ENCODE data around the gene COMP. TPM values are rescaled to one million over a fixed set of nuclear protein-coding genes. Genes with fewer than 3 reads are reported as not detected.

Gene COMP
- total and polyA plus RNA-seq, 10 of the 15 experiments (the other 5 are each of a cell fraction or from before 2014, with no cell fraction given): 0.17 TPM; not detected in 9

DNA sequence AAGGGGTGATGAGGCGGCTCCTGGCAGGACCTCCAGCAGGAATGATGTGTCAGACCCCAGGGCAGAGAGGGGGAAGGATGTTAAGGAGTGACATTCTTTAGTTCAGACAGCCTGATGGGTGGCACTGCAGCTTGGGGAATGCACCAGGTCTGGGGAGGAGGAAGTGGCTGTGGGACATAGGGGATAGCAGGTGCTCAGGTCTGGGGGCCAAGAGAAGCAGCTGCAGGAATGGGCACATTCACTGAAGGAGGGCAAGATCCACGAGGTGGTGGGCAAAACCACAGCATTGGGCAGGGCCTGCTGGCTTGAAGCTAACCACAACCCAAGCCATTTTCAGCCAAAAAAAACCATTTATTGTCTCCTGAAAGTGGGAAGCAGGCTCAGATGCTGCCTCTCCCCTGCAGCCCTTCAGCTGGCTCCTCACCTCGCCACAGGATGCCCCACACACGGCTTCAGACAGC is 26.5 kb downstream of the COMP start (continued):
- TF ChIP-seq POLR2AphosphoS2 (IDR thresholded peaks at IDR 0.05; ENCODE audit: low read depth, low read length): no peak
- TF ChIP-seq ZNF207 (IDR thresholded peaks at IDR 0.05; ENCODE audit: borderline replicate concordance): no peak

DNA sequence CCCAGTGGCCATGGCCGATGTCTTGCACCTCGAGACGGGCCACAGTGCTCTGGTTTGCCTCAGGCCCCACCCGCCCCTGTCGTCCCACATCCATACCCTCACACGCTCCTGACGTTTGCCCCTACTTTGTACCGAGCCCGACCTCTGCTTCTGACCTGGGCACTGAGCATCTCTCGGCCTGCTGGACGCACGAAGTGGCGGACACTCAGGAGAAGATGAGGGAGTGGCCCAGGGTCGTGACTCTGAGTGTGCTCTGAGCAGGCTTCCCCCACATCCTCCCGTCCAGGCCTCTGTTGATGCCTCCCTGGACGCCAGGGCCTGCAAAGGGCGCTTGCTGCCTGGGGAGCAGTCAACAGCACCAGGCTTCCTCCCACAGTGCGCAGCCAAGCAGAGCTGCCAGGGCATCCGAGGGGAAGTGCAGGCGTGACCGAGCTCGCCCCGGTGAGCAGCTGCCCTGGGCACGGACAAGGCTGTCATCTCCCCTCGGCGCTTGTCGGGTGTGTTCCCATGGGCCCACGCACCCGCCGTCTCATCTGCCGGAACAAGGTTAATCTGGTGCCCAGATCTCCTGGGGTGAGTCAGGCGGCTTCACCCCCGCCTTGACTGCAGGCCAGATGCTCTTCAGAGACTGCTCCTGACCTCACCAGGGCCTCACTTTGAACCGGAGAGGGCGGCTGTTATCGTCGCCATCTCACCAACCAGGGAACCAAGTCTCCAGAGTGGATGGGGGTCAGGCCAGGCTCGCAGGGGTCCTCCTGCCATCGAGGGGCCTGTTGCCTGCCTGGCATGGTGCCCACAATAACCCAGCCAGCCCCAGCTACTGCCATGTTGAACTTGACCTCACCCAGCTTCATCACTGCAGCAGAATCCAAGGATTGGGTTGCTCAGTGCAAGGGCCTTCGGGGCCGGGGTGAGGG is 27.2 kb downstream of the COMP start:
- no peak for DNase-seq (ENCODE audit: low read depth, low spot score)
- intact Hi-C loops (cut with micrococcal nuclease; ENCODE audit: unreplicated experiment) (no loop called here), in situ Hi-C loops (cut with MboI) (no loop called here)
- ChIA-PET POLR2A (no interaction called here), SMC1A (ENCODE audit: uncharacterized antibody, unreplicated experiment) (no interaction called here), RAD21 (ENCODE audit: unreplicated experiment) (no interaction called here), CTCF (no interaction called here)
- Histone ChIP-seq H3K36me3 (ENCODE audit: control insufficient read depth in 2 of 2, insufficient read depth in 2 of 2, low read length in 1 of 2) (no peaks in the 10 kb centered on the region), H3K27me3 (replicated peaks in 1 of 2; ENCODE audit: control insufficient read depth in 2 of 2, insufficient read depth in 2 of 2, low read length in 1 of 2) (no peaks in the 10 kb centered on the region), H2AFZ (ENCODE audit: control insufficient read depth, low read depth, low read length) (no peak overlapping the region), H3K9ac (ENCODE audit: control insufficient read depth, insufficient read depth, low read length) (no peak overlapping the region), H4K20me1 (ENCODE audit: control insufficient read depth, insufficient read depth) (no peaks in the 10 kb centered on the region), H3K79me2 (ENCODE audit: control insufficient read depth, insufficient read depth, low read length) (no peaks in the 10 kb centered on the region), H3K4me3 (no peak overlapping the region), H3K9me3 (replicated peaks; ENCODE audit: control insufficient read depth, insufficient read depth, low read length) (no peaks in the 10 kb centered on the region), H3K4me2 (ENCODE audit: control insufficient read depth, insufficient read depth) (no peak overlapping the region), H3K27ac (ENCODE audit: control insufficient read depth, insufficient read depth) (no peak overlapping the region), H3K4me1 (ENCODE audit: control insufficient read depth, insufficient read depth, low read length) (peaks cover 6% of the 10 kb centered on the region)
- FAIRE-seq: no peak
- ATAC-seq: no peak
- BruUV-seq (replicated peaks): no TSS peak
- WGBS (ENCODE audit: insufficient coverage, insufficient replicate concordance, low lambda C conversion rate, missing lambda C conversion rate): 15% methylated on average over 37 of the region's 41 CpGs
- no peak for TF ChIP-seq TCF7 (IDR thresholded peaks at IDR 0.05; ENCODE audit: borderline replicate concordance)
- TF ChIP-seq CEBPB (IDR thresholded peaks at IDR 0.05; ENCODE audit: borderline replicate concordance in 1 of 2, low read depth in 2 of 2, low read length in 2 of 2): no peak
- no peak for TF ChIP-seq SMAD5 (IDR thresholded peaks at IDR 0.05; ENCODE audit: low read depth)
- no peak for TF ChIP-seq HDAC6 (IDR thresholded peaks at IDR 0.05; ENCODE audit: unreplicated experiment)
- TF ChIP-seq RUNX3 (IDR thresholded peaks at IDR 0.05; ENCODE audit: low read length): no peak
- no peak for TF ChIP-seq BRCA1 (IDR thresholded peaks at IDR 0.05; ENCODE audit: low read depth, low read length)
- TF ChIP-seq RBBP5 (conservative IDR thresholded peaks at IDR 0.05): no peak
- TF ChIP-seq JUND (IDR thresholded peaks at IDR 0.05; ENCODE audit: low read depth, low read length): no peak
- TF ChIP-seq GATAD2B (conservative IDR thresholded peaks at IDR 0.05; ENCODE audit: low read depth): no peak

Data from GM12878 (cell line).